ENCODE measurements around the gene EFHC1.

The EFHC1 gene

GRCh38 chr6:52508261-52508739, 88.2 kb downstream of the EFHC1 start:
- no peaks in the 10 kb centered on the region for H3K27me3 ChIP-seq
- no peak overlapping the region for H3K27ac ChIP-seq
- H3K36me3 ChIP-seq, result peaks cover 68% of the 10 kb centered on the region
- H3K9me3 ChIP-seq, result no peaks in the 10 kb centered on the region
- TF ChIP-seq CTCF (IDR thresholded peaks at IDR 0.05), result no peak
- H3K4me1 ChIP-seq (ENCODE audit: control insufficient read depth in 1 of 2, insufficient read depth in 1 of 2, low read depth in 1 of 2, low read length in 1 of 2), result peaks cover 3 to 10% of the 10 kb centered on the region in 2 experiments
- no peak overlapping the region for H3K4me3 ChIP-seq (ENCODE audit: low read depth in 1 of 2, low read length in 1 of 2)

- Histone ChIP-seq H3K27ac (no peak overlapping the region), H3K36me3 (peaks cover 70% of the 10 kb centered on the region), H3K9me3 (no peaks in the 10 kb centered on the region), H3K4me1 (ENCODE audit: control insufficient read depth in 1 of 2, insufficient read depth in 1 of 2, low read depth in 1 of 2, low read length in 1 of 2) (peaks cover 3 to 4% of the 10 kb centered on the region in 2 experiments), H3K27me3 (no peaks in the 10 kb centered on the region), H3K4me3 (ENCODE audit: low read depth in 1 of 2, low read length in 1 of 2) (no peak overlapping the region)
- no peak for TF ChIP-seq CTCF (IDR thresholded peaks at IDR 0.05)
Observed at GRCh38 chr6:52509281-52510212, 89.4 kb downstream of the EFHC1 start.

- TF ChIP-seq CTCF (IDR thresholded peaks at IDR 0.05), result no peak
- Histone ChIP-seq H3K27ac (no peak overlapping the region), H3K4me3 (ENCODE audit: low read depth in 1 of 2, low read length in 1 of 2) (no peak overlapping the region), H3K4me1 (ENCODE audit: control insufficient read depth in 1 of 2, insufficient read depth in 1 of 2, low read depth in 1 of 2, low read length in 1 of 2) (no peaks in the 10 kb centered on the region), H3K27me3 (no peaks in the 10 kb centered on the region), H3K36me3 (peaks cover 77% of the 10 kb centered on the region), H3K9me3 (no peaks in the 10 kb centered on the region)
Observed at GRCh38 chr6:52510213-52510562, 90.0 kb downstream of the EFHC1 start.

GRCh38 chr6:52511163-52511562, 91.0 kb downstream of the EFHC1 start:
- Histone ChIP-seq H3K27ac (no peak overlapping the region), H3K27me3 (no peaks in the 10 kb centered on the region), H3K4me1 (ENCODE audit: control insufficient read depth in 1 of 2, insufficient read depth in 1 of 2, low read depth in 1 of 2, low read length in 1 of 2) (no peaks in the 10 kb centered on the region), H3K9me3 (no peaks in the 10 kb centered on the region), H3K36me3 (peaks cover 75% of the 10 kb centered on the region), H3K4me3 (ENCODE audit: low read depth in 1 of 2, low read length in 1 of 2) (no peak overlapping the region)
- no peak for TF ChIP-seq CTCF (IDR thresholded peaks at IDR 0.05)

GRCh38 chr6:52511572-52512151, 91.5 kb downstream of the EFHC1 start:
- no peak overlapping the region for H3K4me3 ChIP-seq (ENCODE audit: low read depth in 1 of 2, low read length in 1 of 2)
- no peak for TF ChIP-seq CTCF (IDR thresholded peaks at IDR 0.05)
- no peaks in the 10 kb centered on the region for H3K4me1 ChIP-seq (ENCODE audit: control insufficient read depth in 1 of 2, insufficient read depth in 1 of 2, low read depth in 1 of 2, low read length in 1 of 2)
- H3K27ac ChIP-seq, result no peak overlapping the region
- no peaks in the 10 kb centered on the region for H3K27me3 ChIP-seq
- H3K9me3 ChIP-seq, result no peaks in the 10 kb centered on the region
- H3K36me3 ChIP-seq, result peaks cover 75% of the 10 kb centered on the region
